Activated CD8-positive, alpha-beta T cell treated with anti-CD3 and anti-CD28 coated beads for 36 hours (primary cell): ENCODE data around the gene ARL6IP4. TPM values are rescaled to one million over a fixed set of nuclear protein-coding genes. Genes with fewer than 3 reads are reported as not detected.

Experiments
- ATAC-seq: fragments of 200-7000 bp; cut with Tn5 transposase; one replicate; pipeline ENCODE4 v1.10.0; 2021; ENCODE audit warnings: mild to moderate bottlenecking, moderate library complexity
- CTCF ChIA-PET: fragments of 350-600 bp; sonication (Branson Sonifier 250); formaldehyde crosslinking; loops from one replicate; lab custom pipeline; 2021; ENCODE audit warnings: antibody characterized with exemption; lab: Charles Lee
- POLR2A ChIA-PET: fragments of 350-600 bp; sonication (Branson Sonifier 250); formaldehyde crosslinking; loops from one replicate; lab custom pipeline; 2021; ENCODE audit warnings: antibody characterized with exemption; lab: Charles Lee
- DNase-seq: peaks from one replicate; pipeline ENCODE4 v3.0.0-alpha.2; 2020
- H3K27ac Mint-ChIP-seq: one replicate; pipeline ENCODE4 v1.8.0; 2021; ENCODE audit warnings: mild to moderate bottlenecking, mixed read lengths
- H3K27me3 Mint-ChIP-seq: one replicate; pipeline ENCODE4 v1.8.0; 2021; ENCODE audit warnings: mixed read lengths
- H3K36me3 Mint-ChIP-seq: one replicate; pipeline ENCODE4 v1.8.0; 2021; ENCODE audit warnings: low read depth, mixed read lengths
- H3K4me1 Mint-ChIP-seq: one replicate; pipeline ENCODE4 v1.8.0; 2021; ENCODE audit warnings: low read depth, mixed read lengths
- H3K4me3 Mint-ChIP-seq: one replicate; pipeline ENCODE4 v1.8.0; 2021; ENCODE audit warnings: mild to moderate bottlenecking, moderate library complexity, mixed read lengths
- H3K9me3 Mint-ChIP-seq: one replicate; pipeline ENCODE4 v1.8.0; 2021; ENCODE audit warnings: mixed read lengths
- CTCF ChIP-seq: fragments of 200-600 bp; IDR thresholded peaks from one replicate; pipeline ENCODE4 v1.8.0; 2022; ENCODE audit warnings: antibody characterized with exemption, mild to moderate bottlenecking
- intact Hi-C: fragments of 100-400 bp; cut with micrococcal nuclease; formaldehyde crosslinking; loops from one replicate; pipeline ENCODE4 v1.10.0; 2022
- total RNA-seq, 2 experiments: library from RNA; stranded (reverse); gene quantifications; one replicate each; pipeline ENCODE4 v1.2.3, GENCODE V29; 2021

Gene ARL6IP4
- total RNA-seq, 2 experiments from 2014 or later = 174 to 180 TPM

GRCh38 chr12:122998316-122998715 is 17.8 kb downstream of the ARL6IP4 start:
- no peaks in the 10 kb centered on the region for H3K27me3 Mint-ChIP-seq
- peaks cover 4% of the 10 kb centered on the region for H3K4me1 Mint-ChIP-seq
- no peak for DNase-seq
- H3K27ac Mint-ChIP-seq = no peak overlapping the region
- ATAC-seq = no peak
- intact Hi-C loops = no loop called here
- CTCF ChIA-PET = no interaction called here
- no peak for TF ChIP-seq CTCF
- no peaks in the 10 kb centered on the region for H3K36me3 Mint-ChIP-seq
- no peaks in the 10 kb centered on the region for H3K9me3 Mint-ChIP-seq
- H3K4me3 Mint-ChIP-seq = no peak overlapping the region
- POLR2A ChIA-PET = interaction anchor here (1.3 kb wide), 1 partner anchor 17 kb away, joined by 4 read pairs; the partner anchor contains the start of gene ARL6IP4

- H3K27me3 Mint-ChIP-seq = no peaks in the 10 kb centered on the region
- DNase-seq (no peak), ATAC-seq (no peak)
- CTCF ChIA-PET = interaction anchor here (1.6 kb wide), 1 partner anchor 206 kb away, joined by 4 read pairs; no protein-coding TSS in a partner anchor
- H3K4me1 Mint-ChIP-seq = no peaks in the 10 kb centered on the region
- H3K9me3 Mint-ChIP-seq = no peaks in the 10 kb centered on the region
- no peak for TF ChIP-seq CTCF
- no peak overlapping the region for H3K4me3 Mint-ChIP-seq
- no peak overlapping the region for H3K27ac Mint-ChIP-seq
- POLR2A ChIA-PET = no interaction called here
- intact Hi-C loops = no loop called here
- no peaks in the 10 kb centered on the region for H3K36me3 Mint-ChIP-seq
These were observed 18.9 kb downstream of the ARL6IP4 start for GRCh38 chr12:122999196-122999946.

- no peaks in the 10 kb centered on the region for H3K27me3 Mint-ChIP-seq
- TF ChIP-seq CTCF = no peak
- no peak for ATAC-seq
- ChIA-PET CTCF (interaction anchor here (1.6 kb wide), 1 partner anchor 206 kb away, joined by 4 read pairs; no protein-coding TSS in a partner anchor), POLR2A (interaction anchor here (0.6 kb wide), 1 partner anchor 11 kb away, joined by 3 read pairs; no protein-coding TSS in a partner anchor)
- no peaks in the 10 kb centered on the region for H3K9me3 Mint-ChIP-seq
- H3K27ac Mint-ChIP-seq = no peak overlapping the region
- intact Hi-C loops = no loop called here
- H3K4me3 Mint-ChIP-seq = no peak overlapping the region
- no peak for DNase-seq
- H3K4me1 Mint-ChIP-seq = no peaks in the 10 kb centered on the region
- no peaks in the 10 kb centered on the region for H3K36me3 Mint-ChIP-seq
These were observed 19.5 kb downstream of the ARL6IP4 start for GRCh38 chr12:122999986-123000420.

- H3K27ac Mint-ChIP-seq = no peak overlapping the region
- DNase-seq (no peak), ATAC-seq (no peak)
- H3K4me3 Mint-ChIP-seq = no peak overlapping the region
- POLR2A ChIA-PET = interaction anchor here (0.6 kb wide), 1 partner anchor 12 kb away, joined by 3 read pairs; no protein-coding TSS in a partner anchor
- no peak for TF ChIP-seq CTCF
- no peaks in the 10 kb centered on the region for H3K4me1 Mint-ChIP-seq
- H3K27me3 Mint-ChIP-seq = no peaks in the 10 kb centered on the region
- H3K9me3 Mint-ChIP-seq = no peaks in the 10 kb centered on the region
- H3K36me3 Mint-ChIP-seq = no peaks in the 10 kb centered on the region
- CTCF ChIA-PET = interaction anchor here (1.6 kb wide), 1 partner anchor 207 kb away, joined by 4 read pairs; no protein-coding TSS in a partner anchor
- intact Hi-C loops = no loop called here
These were observed 20.1 kb downstream of the ARL6IP4 start for GRCh38 chr12:123000578-123000977.

GRCh38 chr12:123001464-123001863 is 21.0 kb downstream of the ARL6IP4 start:
- Mint-ChIP-seq H3K27me3 (no peaks in the 10 kb centered on the region), H3K4me3 (no peak overlapping the region), H3K36me3 (no peaks in the 10 kb centered on the region), H3K9me3 (no peaks in the 10 kb centered on the region), H3K4me1 (no peaks in the 10 kb centered on the region), H3K27ac (no peak overlapping the region)
- TF ChIP-seq CTCF = no peak
- ATAC-seq = no peak
- DNase-seq = no peak
- ChIA-PET CTCF (no interaction called here), POLR2A (no interaction called here)
- intact Hi-C loops = no loop called here
